GM19455 (cell line): Measurements from ENCODE around the gene GRK1.
"Not testable (repeated sequence)": the region's sequence is repeated elsewhere in the genome, so short reads cannot be mapped to it uniquely, and the experiment has no call there.

Experiments
- ATAC-seq: cut with Tn5 transposase; IDR thresholded peaks from one replicate; pipeline ENCODE4 v1.9.1; 2021; ENCODE audit not compliant: unreplicated experiment

Gene GRK1

GRCh38 chr13:113666951-113667701, at the start of gene GRK1:
Gene GRK1, plus strand, starts transcription at chr13:113667219. Its CDS starts 168 bp downstream, at chr13:113667387.
- no peak for ATAC-seq

DNA sequence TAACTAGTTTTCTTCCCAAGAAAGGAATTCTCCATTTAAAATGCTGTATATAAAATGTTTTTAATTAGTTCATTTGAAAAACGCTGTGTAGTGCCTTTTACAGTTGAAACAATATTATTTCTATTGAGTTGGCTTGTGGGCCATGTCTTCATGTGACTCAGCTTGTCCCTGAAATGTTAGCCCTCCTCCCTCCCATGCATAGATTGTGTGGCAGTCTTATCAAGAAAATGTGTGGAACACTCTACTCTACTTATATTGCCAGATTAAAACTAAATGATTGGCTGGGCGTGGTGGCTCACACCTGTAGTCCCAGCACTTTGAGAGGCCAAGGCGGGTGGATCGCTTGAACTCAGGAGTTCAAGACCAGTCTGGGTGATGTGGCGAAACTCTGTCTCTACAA, 49.1 kb upstream of the GRK1 start:
- ATAC-seq: no peak

GRCh38 chr13:113618455-113618854, 48.6 kb upstream of the GRK1 start:
- ATAC-seq: no peak

GRCh38 chr13:113620036-113620796, 46.8 kb upstream of the GRK1 start:
- no peak for ATAC-seq

DNA sequence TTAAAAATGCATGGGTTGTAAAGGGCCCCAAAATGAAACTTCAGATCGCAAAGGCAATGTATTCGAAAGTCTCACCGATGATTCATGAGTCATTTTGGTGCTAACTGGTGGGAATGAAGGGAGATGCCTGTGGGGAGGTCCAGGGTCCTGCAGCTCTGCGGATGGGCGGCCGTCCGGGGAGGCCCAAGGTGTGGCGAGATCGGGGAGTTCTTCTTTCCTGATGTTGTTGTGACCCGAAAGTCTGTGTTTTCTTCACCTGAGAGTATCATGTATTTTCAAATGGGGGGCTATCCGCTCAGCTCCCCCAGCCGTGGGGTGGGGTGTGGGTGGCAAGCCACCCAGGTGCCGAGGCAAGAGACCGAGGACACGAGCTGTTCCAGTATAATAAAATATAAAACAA, 46.0 kb upstream of the GRK1 start:
- no peak for ATAC-seq

- not testable (repeated sequence) for ATAC-seq
These were observed 45.5 kb upstream of the GRK1 start for GRCh38 chr13:113621498-113621897.

DNA sequence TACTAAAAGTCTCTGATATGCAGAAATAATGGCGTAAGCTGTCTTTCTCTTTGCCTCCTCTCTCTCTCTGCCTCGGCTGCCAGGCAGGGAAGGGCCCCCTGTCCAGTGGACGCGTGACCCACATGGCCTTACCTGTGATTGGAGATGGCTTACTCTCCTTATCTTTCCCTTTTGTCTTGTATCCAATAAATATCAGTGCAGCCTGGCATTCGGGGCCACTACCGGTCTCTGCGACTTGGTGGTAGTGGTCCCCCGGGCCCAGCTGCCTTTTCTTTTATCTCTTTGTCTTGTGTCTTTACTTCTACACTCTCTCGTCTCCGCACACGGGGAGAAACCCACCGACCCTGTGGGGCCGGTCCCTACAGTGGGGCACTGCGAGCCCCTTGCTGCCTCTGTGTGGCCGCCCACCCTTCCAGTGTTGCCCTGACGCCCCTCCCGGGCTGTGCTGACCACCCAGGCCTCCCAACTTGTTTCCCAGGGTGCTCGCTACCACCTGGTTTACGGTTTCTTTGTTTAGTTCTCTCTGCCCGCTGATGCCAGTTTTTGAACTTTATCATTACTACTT, 45.0 kb upstream of the GRK1 start:
- not testable (repeated sequence) for ATAC-seq

GRCh38 chr13:113622791-113623490, 44.1 kb upstream of the GRK1 start:
- no peak for ATAC-seq

GRCh38 chr13:113623491-113624234, 43.4 kb upstream of the GRK1 start:
- ATAC-seq: no peak

DNA sequence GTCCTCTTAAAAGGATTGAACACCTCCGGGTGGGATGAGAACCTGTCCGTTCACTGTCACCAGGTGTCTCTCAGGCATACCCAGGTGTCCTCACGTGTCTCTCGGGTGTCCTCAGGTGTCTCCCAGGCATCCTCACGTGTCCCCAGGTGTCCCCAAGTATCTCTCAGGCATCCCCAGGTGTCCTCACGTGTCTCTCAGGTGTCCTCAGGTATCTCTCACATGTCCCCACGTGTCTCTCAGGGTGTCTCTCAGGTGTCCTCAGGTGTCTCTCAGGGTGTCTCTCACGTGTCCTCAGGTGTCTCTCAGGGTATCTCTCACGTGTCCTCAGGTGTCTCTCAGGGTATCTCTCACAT, 42.8 kb upstream of the GRK1 start:
- ATAC-seq: no peak

DNA sequence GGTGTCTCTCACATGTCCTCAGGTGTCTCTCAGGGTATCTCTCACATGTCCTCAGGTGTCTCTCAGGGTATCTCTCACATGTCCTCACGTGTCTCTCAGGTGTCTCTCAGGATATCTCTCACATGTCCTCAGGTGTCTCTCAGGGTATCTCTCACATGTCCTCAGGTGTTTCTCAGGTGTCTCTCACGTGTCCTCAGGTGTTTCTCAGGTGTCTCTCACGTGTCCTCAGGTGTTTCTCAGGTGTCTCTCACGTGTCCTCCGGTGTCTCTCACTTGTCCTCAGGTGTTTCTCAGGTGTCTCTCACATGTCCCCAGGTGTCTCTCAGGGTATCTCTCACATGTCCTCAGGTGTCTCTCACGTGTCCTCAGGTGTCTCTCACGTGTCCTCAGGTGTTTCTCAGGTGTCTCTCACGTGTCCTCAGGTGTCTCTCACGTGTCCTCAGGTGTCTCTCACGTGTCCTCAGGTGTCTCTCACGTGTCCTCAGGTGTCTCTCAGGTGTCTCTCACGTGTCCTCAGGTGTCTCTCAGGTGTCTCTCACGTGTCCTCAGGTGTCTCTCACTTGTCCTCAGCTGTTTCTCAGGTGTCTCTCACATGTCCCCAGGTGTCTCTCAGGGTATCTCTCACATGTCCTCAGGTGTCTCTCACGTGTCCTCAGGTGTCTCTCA, 42.2 kb upstream of the GRK1 start:
- ATAC-seq: not testable (repeated sequence)

GRCh38 chr13:113625965-113626721, 40.9 kb upstream of the GRK1 start:
- ATAC-seq: no peak

- no peak for ATAC-seq
These were observed 39.9 kb upstream of the GRK1 start for GRCh38 chr13:113627136-113627535.

GRCh38 chr13:113628291-113629270, 38.4 kb upstream of the GRK1 start:
- no peak for ATAC-seq

DNA sequence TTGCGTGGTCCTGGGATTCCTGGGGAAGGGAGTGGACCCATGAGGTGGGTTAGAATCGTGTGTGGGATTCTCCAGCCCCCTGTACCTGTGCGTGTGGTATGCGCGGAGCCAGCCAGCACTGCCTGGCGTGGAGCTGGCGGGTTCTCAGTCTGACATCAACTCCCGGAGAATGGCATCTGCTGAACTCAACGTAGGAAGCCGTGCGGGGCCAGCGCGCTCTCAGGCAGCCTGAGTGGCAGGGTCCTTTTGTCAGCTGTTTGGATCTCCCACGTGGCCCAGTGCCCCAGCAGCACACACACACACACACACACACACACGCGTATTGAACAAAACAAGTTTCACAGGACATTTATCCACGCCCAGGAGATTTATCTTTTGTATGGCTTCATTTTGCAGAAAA, 37.2 kb upstream of the GRK1 start:
- no peak for ATAC-seq

DNA sequence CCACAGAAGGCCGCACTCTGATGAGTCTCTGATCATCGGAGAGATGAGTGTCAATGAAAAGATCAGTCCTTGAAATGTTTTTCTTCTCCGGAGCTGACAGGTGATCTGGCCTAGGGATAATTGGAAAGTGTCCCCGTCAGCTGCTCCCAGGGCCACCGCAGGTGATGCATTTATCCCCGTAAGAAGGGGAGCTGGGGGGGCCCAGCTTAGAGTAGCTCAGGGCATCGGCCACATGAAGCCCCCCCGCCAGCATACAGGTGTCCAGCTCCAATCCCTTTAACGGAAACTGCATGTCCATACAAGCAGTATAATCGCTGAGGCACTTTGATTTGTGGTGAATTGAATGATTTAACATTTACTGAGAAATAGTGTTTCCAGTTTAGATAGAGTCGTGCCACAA, 36.7 kb upstream of the GRK1 start:
- ATAC-seq: no peak

DNA sequence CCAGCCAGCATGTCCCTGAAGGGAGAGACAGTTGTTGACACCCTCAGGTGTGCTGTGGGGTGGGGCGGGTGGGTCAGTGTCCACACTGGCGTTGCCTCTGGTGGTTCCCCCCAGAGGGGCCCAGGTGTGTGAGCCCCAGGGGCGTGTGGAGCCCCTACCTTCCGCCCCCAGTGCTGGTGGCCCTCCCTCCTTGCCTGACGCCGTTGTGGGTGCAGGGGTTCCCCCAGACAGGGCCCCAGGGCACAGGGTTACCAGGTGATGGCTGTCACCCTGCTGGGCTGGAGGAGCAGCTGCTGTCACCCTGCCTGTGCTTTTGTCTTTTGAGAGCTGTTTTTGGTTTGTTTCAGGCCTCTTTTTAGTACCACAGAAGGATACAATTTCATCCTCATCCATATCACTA, 36.2 kb upstream of the GRK1 start:
- no peak for ATAC-seq

- ATAC-seq: no peak
These were observed 35.5 kb upstream of the GRK1 start for GRCh38 chr13:113631341-113632095.
